ENCODE data around the gene RNF38.
"Not testable (repeated sequence)": the region's sequence is repeated elsewhere in the genome, so short reads cannot be mapped to it uniquely, and the experiment has no call there.

RNF38 gene

DNA sequence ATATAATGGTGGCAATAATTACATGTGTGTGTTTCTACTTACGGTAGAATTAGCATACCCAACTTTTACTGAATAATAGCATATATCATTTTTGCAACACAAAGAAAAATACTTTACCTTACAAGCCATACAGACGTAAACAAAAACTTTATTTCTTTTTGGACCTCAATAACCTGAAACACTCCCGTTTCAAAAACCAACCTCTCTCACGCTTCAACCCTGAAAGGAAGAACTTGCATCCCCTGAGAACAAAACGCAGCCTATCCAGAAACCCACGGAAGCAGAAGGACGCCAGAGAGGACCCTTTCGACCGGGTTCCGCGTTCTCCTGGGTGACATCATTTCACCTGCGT is at the start of gene RNF38:
TSS of gene RNF38 (minus strand) at position 290 of the 352 bp plus-strand sequence. CDS start at position 129, 161 bp downstream.
- DNase-seq, result no peak

DNA sequence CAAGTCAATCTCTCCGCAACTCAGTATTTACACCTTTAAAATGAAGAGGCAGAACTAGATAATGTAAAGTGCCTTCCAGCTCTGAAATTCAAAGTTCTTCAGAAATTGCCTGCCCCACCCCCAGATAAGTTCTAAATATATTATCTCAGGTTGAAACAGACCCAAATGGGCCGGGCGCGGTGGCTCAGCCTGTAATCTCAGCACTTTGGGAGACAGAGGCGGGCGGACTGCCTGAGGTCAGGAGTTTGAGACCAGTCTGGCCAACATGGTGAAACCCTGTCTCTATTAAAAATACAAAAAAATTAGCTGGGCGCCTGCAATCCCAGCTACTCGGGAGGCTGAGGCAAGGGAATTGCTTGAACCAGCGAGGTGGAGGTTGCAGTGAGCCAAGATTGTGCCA is 48.5 kb upstream of the RNF38 start:
- not testable (repeated sequence) for DNase-seq

- no peak for DNase-seq
These were observed 47.9 kb upstream of the RNF38 start for GRCh38 chr9:36448017-36448416.

DNA sequence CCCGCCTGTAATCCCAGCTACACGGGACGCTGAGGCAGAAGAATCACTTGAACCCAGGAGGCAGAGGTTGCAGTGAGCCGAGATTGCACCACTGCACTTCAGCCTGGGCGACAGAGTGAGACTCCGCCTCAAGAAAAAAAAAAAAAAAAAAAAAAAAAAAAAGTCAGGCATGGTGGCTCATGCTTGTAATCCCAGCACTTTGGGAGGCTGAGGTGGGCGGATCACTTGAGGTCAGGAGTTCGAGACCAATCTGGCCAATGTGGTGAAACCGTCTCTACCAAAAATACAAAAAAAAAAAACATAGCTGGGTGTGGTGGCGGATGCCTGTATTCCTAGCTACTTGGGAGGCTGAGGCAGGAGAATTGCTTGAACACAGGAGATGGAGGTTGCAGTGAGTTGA is 46.6 kb upstream of the RNF38 start:
- not testable (repeated sequence) for DNase-seq

- DNase-seq, result no peak
These were observed 45.8 kb upstream of the RNF38 start for GRCh38 chr9:36445800-36446361.

- no peak for DNase-seq
These were observed 44.1 kb upstream of the RNF38 start for GRCh38 chr9:36444203-36444602.

DNA sequence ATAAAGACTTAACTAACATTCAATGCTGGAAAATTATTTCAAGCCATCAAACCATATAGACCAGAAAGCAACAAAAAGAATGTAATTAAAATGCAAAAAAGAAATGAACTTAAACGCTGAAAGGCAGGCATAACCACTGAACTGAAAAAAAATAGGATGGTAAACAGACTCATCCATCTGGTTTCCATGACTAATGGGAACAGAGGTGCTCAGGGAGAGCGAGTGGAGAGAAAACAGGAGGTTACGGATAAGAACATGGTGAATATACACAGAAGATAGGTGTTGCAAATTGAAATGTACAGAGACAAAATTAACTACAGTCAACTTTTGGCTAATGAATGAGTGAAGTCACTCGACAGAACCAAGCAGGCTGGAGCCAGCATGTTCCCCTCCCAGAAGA is 43.5 kb upstream of the RNF38 start:
- DNase-seq, result no peak

- no peak for DNase-seq
These were observed 42.6 kb upstream of the RNF38 start for GRCh38 chr9:36442710-36443109.

GRCh38 chr9:36441966-36442365 is 41.9 kb upstream of the RNF38 start:
- DNase-seq, result no peak

- no peak for DNase-seq
These were observed 38.6 kb upstream of the RNF38 start for GRCh38 chr9:36438536-36439236.

DNA sequence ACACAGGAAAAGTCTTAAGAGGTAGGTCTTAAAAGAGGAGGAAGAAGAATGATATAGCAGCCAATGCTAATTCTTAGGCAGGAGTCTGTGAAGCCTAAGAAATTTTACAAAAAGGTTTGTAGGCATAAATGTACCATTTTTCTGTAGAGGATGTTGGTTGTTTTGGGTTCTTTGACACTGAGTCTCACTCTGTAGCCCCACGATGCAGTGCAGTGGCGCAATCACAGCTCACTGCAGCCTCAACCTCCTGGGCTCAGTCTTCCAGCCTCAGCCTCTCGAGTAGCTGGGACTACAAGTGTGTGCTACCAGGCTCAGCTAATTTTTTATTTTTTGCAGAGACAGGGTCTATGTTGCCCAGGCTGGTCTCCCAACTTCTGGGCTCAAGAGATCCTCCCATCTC is 37.7 kb upstream of the RNF38 start:
- DNase-seq, result no peak

GRCh38 chr9:36436909-36437308 is 36.8 kb upstream of the RNF38 start:
- no peak for DNase-seq

DNA sequence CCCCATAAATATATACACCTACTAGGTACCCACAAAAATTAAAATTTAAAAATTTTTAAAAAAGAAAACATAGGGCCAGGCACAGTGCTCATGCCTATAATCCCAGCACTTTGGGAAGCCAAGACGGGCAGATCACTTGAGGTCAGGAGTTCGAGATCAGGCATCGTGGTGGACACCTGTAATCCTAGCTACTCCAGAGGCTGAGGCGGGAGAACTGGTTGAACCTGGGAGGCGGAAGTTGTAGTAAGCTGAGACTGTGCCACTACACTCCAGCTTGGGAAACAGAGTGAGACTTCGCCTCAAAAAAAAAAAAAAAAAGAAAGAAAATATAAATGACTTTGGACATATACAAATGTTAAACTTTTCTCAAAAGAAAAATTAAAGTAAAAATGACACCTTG is 33.3 kb upstream of the RNF38 start:
- DNase-seq, result no peak

GRCh38 chr9:36431078-36431477 is 31.0 kb upstream of the RNF38 start:
- DNase-seq, result no peak

- DNase-seq, result no peak
These were observed 26.9 kb upstream of the RNF38 start for GRCh38 chr9:36426945-36427344.

DNA sequence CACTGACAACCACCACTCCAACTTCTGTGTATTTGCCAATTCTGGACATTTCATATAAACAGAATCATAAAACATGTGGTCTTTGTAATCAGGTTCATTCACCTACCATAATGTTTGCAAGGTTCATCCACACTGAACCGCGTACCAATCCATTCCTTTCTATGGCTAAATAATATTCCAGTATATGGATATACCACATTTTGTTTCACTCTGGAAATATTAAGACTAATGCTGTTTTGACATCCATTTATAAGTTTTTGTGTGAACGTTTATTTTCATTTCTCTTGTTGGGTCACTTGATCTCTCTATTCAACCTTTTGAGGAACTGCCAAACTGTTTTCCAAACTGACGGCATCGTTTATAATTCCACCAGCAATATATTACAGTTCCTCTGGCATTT is 26.3 kb upstream of the RNF38 start:
- no peak for DNase-seq

DNA sequence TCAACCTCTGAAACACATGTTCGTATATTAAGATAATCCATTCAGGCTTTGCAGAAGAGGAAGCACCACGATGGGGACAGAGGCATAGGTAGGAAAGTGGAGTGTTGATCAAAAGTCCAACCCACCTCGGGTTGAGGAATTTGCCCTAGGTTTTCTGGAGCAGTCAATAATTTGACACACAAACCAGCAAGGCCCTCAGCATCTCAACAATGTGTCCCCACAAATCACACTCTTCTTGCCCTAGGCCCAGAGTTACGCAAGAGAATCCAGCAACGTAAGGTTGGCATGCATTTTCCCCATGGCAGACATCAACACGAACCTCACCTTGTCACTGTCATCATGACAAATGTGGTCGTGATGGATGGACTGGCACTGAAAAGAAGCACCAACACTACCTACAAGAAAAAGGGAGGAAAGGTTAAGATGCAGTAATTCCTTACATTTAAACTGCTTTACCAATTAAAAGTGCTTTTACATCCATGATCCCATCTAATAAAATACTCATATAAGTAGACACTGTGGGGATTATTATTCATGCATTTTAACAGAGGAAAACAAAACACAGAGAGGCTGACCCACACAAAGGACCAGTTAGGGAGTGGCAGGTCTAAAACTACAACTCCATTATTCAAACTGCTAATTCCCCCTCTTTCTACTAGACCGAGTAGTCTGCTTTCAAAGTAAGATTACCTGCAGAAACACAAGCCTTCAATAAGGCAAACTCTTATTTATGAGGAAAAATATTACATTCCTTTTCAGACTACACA is 24.4 kb upstream of the RNF38 start:
- no peak for DNase-seq

GRCh38 chr9:36423206-36423605 is 23.1 kb upstream of the RNF38 start:
- no peak for DNase-seq

DNA sequence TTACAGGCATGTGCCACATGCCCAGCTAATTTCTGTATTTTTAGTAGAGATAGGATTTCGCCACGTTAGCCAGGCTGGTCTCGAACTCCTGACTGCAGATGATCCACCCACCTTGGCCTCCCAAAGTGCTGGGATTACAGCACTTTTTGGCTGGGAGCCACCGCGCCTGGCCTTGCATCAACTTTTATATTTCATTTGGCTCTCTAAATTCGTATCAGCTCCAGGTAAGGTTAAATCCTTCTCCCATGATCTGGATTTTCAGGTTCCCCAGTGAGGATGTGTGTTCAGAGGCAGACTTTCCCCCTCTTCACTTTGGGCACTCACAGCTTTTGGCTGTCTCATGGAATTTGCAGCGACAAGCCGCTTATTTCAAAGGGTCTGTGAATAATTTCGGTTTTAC is 16.8 kb upstream of the RNF38 start:
- DNase-seq, result no peak

DNA sequence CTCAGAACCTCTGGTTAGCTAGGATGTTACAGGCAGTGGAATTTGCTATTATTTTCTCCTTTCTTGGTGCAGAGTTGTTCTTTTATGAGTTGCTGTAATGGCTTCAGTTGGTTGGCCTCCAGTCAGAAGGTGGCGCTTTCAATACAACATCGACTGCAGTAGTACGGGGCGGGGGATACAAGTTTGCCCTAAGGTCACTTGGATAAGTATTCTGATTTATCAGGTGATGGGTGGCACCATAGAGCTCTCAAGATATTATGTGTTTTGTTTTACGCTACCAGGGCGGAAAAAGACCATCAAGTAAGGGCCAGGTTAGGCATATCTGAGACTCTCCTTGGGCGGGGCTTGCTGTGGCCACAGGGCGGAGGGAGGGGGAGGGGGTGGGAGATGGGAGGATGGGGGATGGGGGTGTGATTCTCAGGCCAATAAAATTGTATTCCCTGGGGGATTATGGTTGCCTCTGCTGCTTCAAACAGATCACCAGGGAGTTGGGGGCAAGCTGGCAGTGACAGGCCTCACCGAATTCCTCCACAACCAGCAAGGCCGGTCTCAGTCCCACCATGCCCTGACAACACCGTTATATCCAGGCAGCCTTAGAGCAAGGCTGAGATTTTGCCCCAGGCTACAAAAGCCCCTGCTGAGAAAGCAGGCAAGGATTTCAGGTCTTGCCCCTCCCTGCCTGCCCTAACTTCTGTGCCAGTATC is 15.9 kb upstream of the RNF38 start:
- DNase-seq, result no peak

DNA sequence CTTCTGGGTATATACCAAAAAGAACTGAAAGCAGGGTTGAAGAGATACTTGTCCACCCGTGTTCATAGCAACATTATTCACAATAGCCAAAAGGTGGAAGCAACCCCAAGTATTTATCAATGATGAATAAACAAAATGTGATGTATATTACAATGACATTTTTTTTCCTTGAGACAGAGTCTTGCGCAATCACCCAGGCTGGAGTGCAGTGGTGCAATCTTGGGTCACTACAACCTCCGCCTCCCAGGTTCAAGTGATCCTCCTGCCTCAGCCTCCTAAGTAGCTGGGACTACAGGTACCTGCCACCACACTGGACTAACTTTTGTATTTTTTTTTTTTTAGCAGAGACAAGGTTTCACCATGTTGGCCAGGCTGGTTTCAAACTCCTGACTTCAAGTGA is 11.3 kb upstream of the RNF38 start:
- DNase-seq, result not testable (repeated sequence)

- DNase-seq, result not testable (repeated sequence)
These were observed 9.0 kb upstream of the RNF38 start for GRCh38 chr9:36409076-36409475.

- peak; percentile 57 to 67 for DNase-seq
These were observed 7.2 kb upstream of the RNF38 start for GRCh38 chr9:36407122-36407723.

Measured in activated T-cell treated with anti-CD3 and anti-CD28 coated beads, Interleukin-2, amount 50 U/mL, for 48 hours (primary cell).